Measurements from ENCODE around the gene DMP1. TPM values are rescaled to one million over a fixed set of nuclear protein-coding genes. Genes with fewer than 3 reads are reported as not detected.
A peak's percentile ranks its signal among the peaks of the same experiment; 100 is the strongest.

DMP1 gene
- total and polyA plus RNA-seq, 2 donors (not counting 3 experiments of a cell fraction or from before 2014, with no cell fraction given), result not detected

DNA sequence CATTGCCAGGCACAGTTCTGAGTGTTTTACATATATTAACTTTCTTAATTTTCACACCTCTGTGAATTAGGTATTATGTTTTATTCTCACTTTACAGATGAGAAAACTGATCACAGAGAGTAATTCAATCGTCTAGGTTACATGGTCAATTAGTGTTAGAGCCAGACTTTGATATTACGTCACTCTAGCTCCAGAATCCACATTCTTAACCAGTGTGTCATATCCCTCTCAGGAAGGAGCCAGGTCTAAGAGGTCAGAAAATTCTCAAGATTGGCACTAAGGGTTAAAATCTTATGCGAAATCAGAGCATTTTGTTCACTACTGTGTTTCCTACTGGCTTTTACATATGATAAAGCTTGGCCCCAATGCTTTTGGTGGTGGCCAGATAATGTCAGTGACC, 7.4 kb downstream of the DMP1 start:
- CTCF ChIA-PET, result interaction anchor here (1.2 to 2.0 kb wide), 7 partner anchors 9 to 192 kb away, joined by 3 to 5 read pairs (median 4); no protein-coding TSS in a partner anchor
- Histone ChIP-seq H3K9me1 (replicated peaks; ENCODE audit: control insufficient read depth, extremely low read depth, insufficient read depth, low read length) (no peaks in the 10 kb centered on the region), H4K20me1 (replicated peaks; ENCODE audit: control insufficient read depth, extremely low read depth, insufficient read depth, low read length) (no peaks in the 10 kb centered on the region), H3K36me3 (ENCODE audit: control insufficient read depth in 2 of 2, extremely low read depth in 1 of 2, insufficient read depth in 2 of 2, low read length in 2 of 2) (no peaks in the 10 kb centered on the region), H3K4me1 (ENCODE audit: control insufficient read depth, extremely low read depth, insufficient read depth, low read length) (peaks cover 32% of the 10 kb centered on the region), H3K79me2 (ENCODE audit: control insufficient read depth, insufficient read depth, low read length) (no peaks in the 10 kb centered on the region), H3K27ac (ENCODE audit: insufficient read depth, low read depth, low read length) (peak overlapping the region; percentile 93), H3K4me2 (ENCODE audit: insufficient read depth, low read length) (peak overlapping the region; percentile 76), H2AFZ (ENCODE audit: low read depth, low read length) (peak overlapping the region; percentile 12), H3K9me3 (replicated peaks; ENCODE audit: control insufficient read depth, insufficient read depth, low read length) (no peaks in the 10 kb centered on the region), H3K4me3 (replicated peaks in 1 of 3; ENCODE audit: insufficient read depth in 1 of 3, low read depth in 1 of 3, low read length in 3 of 3) (no peak overlapping the region), H3K27me3 (ENCODE audit: control insufficient read depth in 2 of 2, insufficient read depth in 2 of 2, low read length in 2 of 2) (no peaks in the 10 kb centered on the region), H3K9ac (replicated peaks; ENCODE audit: extremely low read depth, insufficient read depth, low read length) (peak overlapping the region; percentile 42)
- POLR2A ChIA-PET, result no interaction called here
- FAIRE-seq (peak; percentile 86), DNase-seq (ENCODE audit: low read depth, low spot score) (peak; percentile 91)
- intact Hi-C loops (cut with micrococcal nuclease) (loop anchor here (5.0 to 10.0 kb wide), 4 partner anchors 235 to 797 kb away; partner anchors contain the start of genes HERC5 and NUDT9), dilution Hi-C loops (cut with MboI; ENCODE audit: extremely low pct_ligation_motif_present, low sequenced_read_pairs) (no loop called here)
- TF ChIP-seq FOS (IDR thresholded peaks at IDR 0.05; ENCODE audit: borderline replicate concordance, insufficient read depth, low read length) (peak; percentile 77), GATA2 (IDR thresholded peaks at IDR 0.05; ENCODE audit: insufficient read depth, insufficient read length, low read depth, low read length) (peak; percentile 75), POLR2AphosphoS5 (IDR thresholded peaks at IDR 0.05; ENCODE audit: insufficient read depth, low read depth, low read length) (peak; percentile 64), POLR2A (IDR thresholded peaks at IDR 0.05; ENCODE audit: low read depth, low read length) (no peak), EZH2 (IDR thresholded peaks at IDR 0.05; ENCODE audit: borderline replicate concordance, low read depth, low read length, severe bottlenecking) (no peak), MYC (IDR thresholded peaks at IDR 0.05; ENCODE audit: low read depth, low read length) (no peak), JUN (IDR thresholded peaks at IDR 0.05; ENCODE audit: borderline replicate concordance, insufficient read depth, insufficient read length, low read depth) (peak; percentile 98)
- no TSS peak for BruUV-seq (replicated peaks)

Measured in endothelial cell of umbilical vein (primary cell).